ENCODE measurements around the gene KLHDC7B.

DNA sequence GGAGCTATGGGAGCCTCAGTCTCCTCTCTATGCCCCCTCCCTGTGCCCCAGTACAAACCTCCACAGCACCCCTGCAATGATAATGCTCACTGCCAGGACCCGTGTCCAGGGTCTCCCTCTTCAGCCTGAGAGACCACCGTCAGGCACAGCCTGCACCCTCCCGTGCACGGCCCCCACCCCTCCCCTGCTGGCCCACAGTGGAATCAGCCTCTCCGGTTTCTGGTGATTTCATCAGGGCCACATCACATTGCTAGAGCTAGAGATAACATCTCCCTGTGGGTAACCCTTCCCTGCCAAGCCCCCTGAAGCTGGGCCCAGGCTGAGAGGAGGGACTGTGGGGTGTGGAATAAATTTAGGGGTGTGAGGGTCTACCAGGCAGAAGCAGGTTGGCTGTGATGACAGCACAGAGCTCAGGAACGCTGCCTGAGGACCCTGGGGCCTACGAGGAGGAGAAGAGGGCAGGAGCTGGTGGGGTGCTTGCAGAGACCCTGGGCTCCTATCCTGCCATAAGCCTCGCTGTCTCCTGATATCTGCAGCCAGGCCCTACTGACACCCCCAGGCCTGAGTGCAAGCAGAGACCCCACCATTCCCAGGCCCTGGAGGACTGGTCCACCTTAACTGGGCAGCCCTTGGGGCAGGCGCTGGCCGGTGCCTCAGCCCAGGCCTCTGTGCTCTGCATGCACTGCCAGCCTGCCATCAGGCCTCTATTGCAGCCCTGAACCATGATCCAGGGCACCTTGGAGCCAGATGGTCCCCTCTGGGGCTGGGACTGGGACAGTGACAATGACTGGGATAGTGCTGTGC, at the start of gene KLHDC7B:
- TF ChIP-seq, protein P1, sequence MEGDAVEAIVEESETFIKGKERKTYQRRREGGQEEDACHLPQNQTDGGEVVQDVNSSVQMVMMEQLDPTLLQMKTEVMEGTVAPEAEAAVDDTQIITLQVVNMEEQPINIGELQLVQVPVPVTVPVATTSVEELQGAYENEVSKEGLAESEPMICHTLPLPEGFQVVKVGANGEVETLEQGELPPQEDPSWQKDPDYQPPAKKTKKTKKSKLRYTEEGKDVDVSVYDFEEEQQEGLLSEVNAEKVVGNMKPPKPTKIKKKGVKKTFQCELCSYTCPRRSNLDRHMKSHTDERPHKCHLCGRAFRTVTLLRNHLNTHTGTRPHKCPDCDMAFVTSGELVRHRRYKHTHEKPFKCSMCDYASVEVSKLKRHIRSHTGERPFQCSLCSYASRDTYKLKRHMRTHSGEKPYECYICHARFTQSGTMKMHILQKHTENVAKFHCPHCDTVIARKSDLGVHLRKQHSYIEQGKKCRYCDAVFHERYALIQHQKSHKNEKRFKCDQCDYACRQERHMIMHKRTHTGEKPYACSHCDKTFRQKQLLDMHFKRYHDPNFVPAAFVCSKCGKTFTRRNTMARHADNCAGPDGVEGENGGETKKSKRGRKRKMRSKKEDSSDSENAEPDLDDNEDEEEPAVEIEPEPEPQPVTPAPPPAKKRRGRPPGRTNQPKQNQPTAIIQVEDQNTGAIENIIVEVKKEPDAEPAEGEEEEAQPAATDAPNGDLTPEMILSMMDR (IDR thresholded peaks at IDR 0.05; ENCODE audit: low read depth, low read length), result no peak
- TF ChIP-seq EZH2phosphoT487 (IDR thresholded peaks at IDR 0.05; ENCODE audit: low read depth), result no peak

All from OCI-LY3 (cell line).